Measurements from ENCODE around the gene RAD51D. TPM values are rescaled to one million over a fixed set of nuclear protein-coding genes. Genes with fewer than 3 reads are reported as not detected.

The RAD51D gene
- total and polyA plus RNA-seq, 2 donors (not counting 1 experiment from before 2014, with no cell fraction given) = 12.6 to 15.6 TPM

- TF ChIP-seq EZH2 (IDR thresholded peaks at IDR 0.05; ENCODE audit: low read length, missing control alignments) (no peak), CTCF (conservative IDR thresholded peaks at IDR 0.05 in 1 of 2, IDR thresholded peaks at IDR 0.05 in 1 of 2; ENCODE audit: low read depth in 1 of 2, low read length in 2 of 2) (no peak)
- no peaks in the 10 kb centered on the region for H4K20me1 ChIP-seq (ENCODE audit: control insufficient read depth, extremely low read depth, insufficient read depth, low read length)
- H3K4me2 ChIP-seq (ENCODE audit: extremely low read depth, insufficient read depth, low read length) = no peak overlapping the region
- H3K4me3 ChIP-seq (replicated peaks in 1 of 4; ENCODE audit: control extremely low read depth in 1 of 4, insufficient read depth in 1 of 4, low read depth in 3 of 4, low read length in 4 of 4) = no peak overlapping the region
- no peak overlapping the region for H3K9ac ChIP-seq (ENCODE audit: insufficient read depth, low read length)
- H3K79me2 ChIP-seq (ENCODE audit: control insufficient read depth, insufficient read depth, low read length) = peaks cover 53% of the 10 kb centered on the region
- no peaks in the 10 kb centered on the region for H3K27me3 ChIP-seq (ENCODE audit: control insufficient read depth, insufficient read depth, low read length)
- H2AFZ ChIP-seq (ENCODE audit: low read length) = no peak overlapping the region
- H3K9me3 ChIP-seq (ENCODE audit: control insufficient read depth, insufficient read depth, low read depth, low read length) = no peaks in the 10 kb centered on the region
- no peak overlapping the region for H3K27ac ChIP-seq (ENCODE audit: insufficient read depth, low read length)
- no peaks in the 10 kb centered on the region for H3K36me3 ChIP-seq (ENCODE audit: control insufficient read depth, insufficient read depth, low read length)
- H3K4me1 ChIP-seq (ENCODE audit: control insufficient read depth, extremely low read depth, insufficient read depth, low read length) = peaks cover 11% of the 10 kb centered on the region
- DNase-seq (ENCODE audit: low read depth in 2 of 2) = no peak
Measured at GRCh38 chr17:35076874-35077273, 42.8 kb downstream of the RAD51D start.

GRCh38 chr17:35074711-35075707 lies 44.7 kb downstream of the RAD51D start:
- H3K36me3 ChIP-seq (ENCODE audit: control insufficient read depth, insufficient read depth, low read length) = no peaks in the 10 kb centered on the region
- H3K27ac ChIP-seq (ENCODE audit: insufficient read depth, low read length) = no peak overlapping the region
- H3K27me3 ChIP-seq (ENCODE audit: control insufficient read depth, insufficient read depth, low read length) = no peaks in the 10 kb centered on the region
- H3K4me2 ChIP-seq (ENCODE audit: extremely low read depth, insufficient read depth, low read length) = no peak overlapping the region
- peaks cover 6% of the 10 kb centered on the region for H3K4me1 ChIP-seq (ENCODE audit: control insufficient read depth, extremely low read depth, insufficient read depth, low read length)
- TF ChIP-seq EZH2 (IDR thresholded peaks at IDR 0.05; ENCODE audit: low read length, missing control alignments) (no peak), CTCF (conservative IDR thresholded peaks at IDR 0.05 in 1 of 2, IDR thresholded peaks at IDR 0.05 in 1 of 2; ENCODE audit: low read depth in 1 of 2, low read length in 2 of 2) (no peak)
- no peaks in the 10 kb centered on the region for H3K9me3 ChIP-seq (ENCODE audit: control insufficient read depth, insufficient read depth, low read depth, low read length)
- no peaks in the 10 kb centered on the region for H4K20me1 ChIP-seq (ENCODE audit: control insufficient read depth, extremely low read depth, insufficient read depth, low read length)
- H3K9ac ChIP-seq (ENCODE audit: insufficient read depth, low read length) = no peak overlapping the region
- H2AFZ ChIP-seq (ENCODE audit: low read length) = no peak overlapping the region
- H3K79me2 ChIP-seq (ENCODE audit: control insufficient read depth, insufficient read depth, low read length) = peaks cover 44% of the 10 kb centered on the region
- DNase-seq (ENCODE audit: low read depth in 2 of 2) = no peak
- no peak overlapping the region for H3K4me3 ChIP-seq (replicated peaks in 1 of 4; ENCODE audit: control extremely low read depth in 1 of 4, insufficient read depth in 1 of 4, low read depth in 3 of 4, low read length in 4 of 4)

GRCh38 chr17:35073991-35074627 lies 45.6 kb downstream of the RAD51D start:
- no peak overlapping the region for H3K4me2 ChIP-seq (ENCODE audit: extremely low read depth, insufficient read depth, low read length)
- no peaks in the 10 kb centered on the region for H4K20me1 ChIP-seq (ENCODE audit: control insufficient read depth, extremely low read depth, insufficient read depth, low read length)
- H3K4me3 ChIP-seq (replicated peaks in 1 of 4; ENCODE audit: control extremely low read depth in 1 of 4, insufficient read depth in 1 of 4, low read depth in 3 of 4, low read length in 4 of 4) = no peak overlapping the region
- no peaks in the 10 kb centered on the region for H3K27me3 ChIP-seq (ENCODE audit: control insufficient read depth, insufficient read depth, low read length)
- peak in 1 of 2 donors; percentile 72 for DNase-seq (ENCODE audit: low read depth in 2 of 2)
- H3K27ac ChIP-seq (ENCODE audit: insufficient read depth, low read length) = no peak overlapping the region
- peaks cover under 1% of the 10 kb centered on the region for H3K4me1 ChIP-seq (ENCODE audit: control insufficient read depth, extremely low read depth, insufficient read depth, low read length)
- H3K36me3 ChIP-seq (ENCODE audit: control insufficient read depth, insufficient read depth, low read length) = no peaks in the 10 kb centered on the region
- H3K79me2 ChIP-seq (ENCODE audit: control insufficient read depth, insufficient read depth, low read length) = peaks cover 38% of the 10 kb centered on the region
- no peak for TF ChIP-seq CTCF (conservative IDR thresholded peaks at IDR 0.05 in 1 of 2, IDR thresholded peaks at IDR 0.05 in 1 of 2; ENCODE audit: low read depth in 1 of 2, low read length in 2 of 2)
- TF ChIP-seq EZH2 (IDR thresholded peaks at IDR 0.05; ENCODE audit: low read length, missing control alignments) = no peak
- no peaks in the 10 kb centered on the region for H3K9me3 ChIP-seq (ENCODE audit: control insufficient read depth, insufficient read depth, low read depth, low read length)
- H2AFZ ChIP-seq (ENCODE audit: low read length) = no peak overlapping the region
- no peak overlapping the region for H3K9ac ChIP-seq (ENCODE audit: insufficient read depth, low read length)

All from fibroblast of lung (primary cell).